ENCODE data around the gene CNR2. TPM values are rescaled to one million over a fixed set of nuclear protein-coding genes. Genes with fewer than 3 reads are reported as not detected.

The CNR2 gene
- not detected for total RNA-seq
- polyA plus RNA-seq (2013, experiment 1 of 2), result not detected
- not detected for polyA plus RNA-seq (2013, experiment 2 of 2)
- long read RNA-seq, experiment 1, result 0 reads
- long read RNA-seq, experiment 2, result 0 reads
- long read RNA-seq, experiment 3, result 0 reads
- long read RNA-seq, experiment 4, result 0 reads

DNA sequence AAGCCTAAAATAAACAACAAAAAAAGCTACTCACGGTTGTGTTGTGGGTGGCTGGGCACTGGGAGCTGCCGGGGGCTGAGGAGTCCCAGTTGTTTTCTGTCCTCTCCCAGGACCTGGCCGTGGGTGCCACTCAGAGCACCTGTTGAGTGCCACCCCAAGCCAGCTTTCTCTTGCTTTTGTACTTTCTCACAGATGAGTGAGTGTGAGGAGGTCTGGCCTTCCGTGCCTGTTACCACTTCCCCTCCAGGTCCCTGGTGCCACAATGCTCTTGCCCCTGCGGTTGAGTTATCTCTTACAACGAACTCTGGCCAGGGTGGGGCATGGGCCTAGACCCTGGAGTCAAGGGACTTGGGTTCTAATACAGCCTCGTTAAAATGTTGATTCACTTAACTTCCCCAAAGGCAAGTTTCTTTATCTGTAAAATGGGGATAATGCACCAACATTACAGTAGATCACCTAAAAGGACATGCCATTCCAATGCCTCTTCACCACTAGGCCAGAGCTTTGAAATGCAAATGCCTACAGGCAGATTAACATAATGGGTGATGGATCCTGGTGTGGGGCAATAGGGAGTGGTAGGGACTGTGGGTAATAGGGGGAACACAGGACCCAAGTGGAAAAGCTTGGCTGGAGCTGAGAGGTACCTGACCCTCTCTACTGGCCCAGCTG lies at the start of gene CNR2:
TSS of gene CNR2 (minus strand) at position 151 of the 669 bp plus-strand sequence. CDS start 37,745 bp downstream, outside the sequence.
- Mint-ChIP-seq H3K4me1 (peaks cover 2% of the 10 kb centered on the region), H3K27me3 (ENCODE audit: insufficient read depth) (peaks cover 12% of the 10 kb centered on the region), H3K9me3 (peaks cover 3% of the 10 kb centered on the region), H3K27ac (no peak within 1 kb of the TSS), H3K4me3 (no peak within 1 kb of the TSS), H3K36me3 (ENCODE audit: low read depth) (no peaks in the 10 kb centered on the region)
- Histone ChIP-seq H3K27ac (ENCODE audit: low read depth, low read length) (no peak within 1 kb of the TSS), H3K36me3 (ENCODE audit: control insufficient read depth, insufficient read depth, low read length) (no peaks in the 10 kb centered on the region), H3K9ac (ENCODE audit: extremely low read depth, low read length, poor library complexity, severe bottlenecking) (no peak within 1 kb of the TSS), H3K4me3 (ENCODE audit: low read length) (no peak within 1 kb of the TSS), H3K9me3 (ENCODE audit: control insufficient read depth, low read length) (no peaks in the 10 kb centered on the region), H3K27me3 (ENCODE audit: control insufficient read depth, insufficient read depth, low read length, poor library complexity, severe bottlenecking) (no peaks in the 10 kb centered on the region), H3K4me1 (ENCODE audit: control insufficient read depth, insufficient read depth, low read length) (no peaks in the 10 kb centered on the region)
- WGBS, 2 experiments (ENCODE audit: insufficient coverage in 1 of 2, insufficient read length in 1 of 2), result 70 to 84% methylated on average over 4 to 7 of the region's 7 CpGs
- DNase-seq, result no peak
- TF ChIP-seq CTCF (conservative IDR thresholded peaks at IDR 0.05), result no peak

GRCh38 chr1:23960291-23961020 lies 47.3 kb upstream of the CNR2 start:
- DNase-seq, result no peak
- peak overlapping the region; percentile 98 for H3K4me3 Mint-ChIP-seq
- 0 to 3% methylated on average over 8 to 15 of the region's 15 CpGs for WGBS, 2 experiments (ENCODE audit: insufficient coverage in 1 of 2, insufficient read length in 1 of 2)
- H3K36me3 ChIP-seq (ENCODE audit: control insufficient read depth, insufficient read depth, low read length), result peaks cover 32% of the 10 kb centered on the region
- H3K9me3 Mint-ChIP-seq, result no peaks in the 10 kb centered on the region
- peak; percentile 3 for TF ChIP-seq CTCF (conservative IDR thresholded peaks at IDR 0.05)
- no peaks in the 10 kb centered on the region for H3K27me3 Mint-ChIP-seq (ENCODE audit: insufficient read depth)
- no peaks in the 10 kb centered on the region for H3K4me1 ChIP-seq (ENCODE audit: control insufficient read depth, insufficient read depth, low read length)
- H3K4me1 Mint-ChIP-seq, result peaks cover 13% of the 10 kb centered on the region
- H3K9ac ChIP-seq (ENCODE audit: extremely low read depth, low read length, poor library complexity, severe bottlenecking), result peak overlapping the region; percentile 97
- H3K27ac ChIP-seq (ENCODE audit: low read depth, low read length), result peak overlapping the region; percentile 99
- H3K27ac Mint-ChIP-seq, result peak overlapping the region; percentile 100
- no peaks in the 10 kb centered on the region for H3K9me3 ChIP-seq (ENCODE audit: control insufficient read depth, low read length)
- H3K4me3 ChIP-seq (ENCODE audit: low read length), result peak overlapping the region; percentile 97
- H3K27me3 ChIP-seq (ENCODE audit: control insufficient read depth, insufficient read depth, low read length, poor library complexity, severe bottlenecking), result no peaks in the 10 kb centered on the region
- H3K36me3 Mint-ChIP-seq (ENCODE audit: low read depth), result peaks cover 22% of the 10 kb centered on the region

DNA sequence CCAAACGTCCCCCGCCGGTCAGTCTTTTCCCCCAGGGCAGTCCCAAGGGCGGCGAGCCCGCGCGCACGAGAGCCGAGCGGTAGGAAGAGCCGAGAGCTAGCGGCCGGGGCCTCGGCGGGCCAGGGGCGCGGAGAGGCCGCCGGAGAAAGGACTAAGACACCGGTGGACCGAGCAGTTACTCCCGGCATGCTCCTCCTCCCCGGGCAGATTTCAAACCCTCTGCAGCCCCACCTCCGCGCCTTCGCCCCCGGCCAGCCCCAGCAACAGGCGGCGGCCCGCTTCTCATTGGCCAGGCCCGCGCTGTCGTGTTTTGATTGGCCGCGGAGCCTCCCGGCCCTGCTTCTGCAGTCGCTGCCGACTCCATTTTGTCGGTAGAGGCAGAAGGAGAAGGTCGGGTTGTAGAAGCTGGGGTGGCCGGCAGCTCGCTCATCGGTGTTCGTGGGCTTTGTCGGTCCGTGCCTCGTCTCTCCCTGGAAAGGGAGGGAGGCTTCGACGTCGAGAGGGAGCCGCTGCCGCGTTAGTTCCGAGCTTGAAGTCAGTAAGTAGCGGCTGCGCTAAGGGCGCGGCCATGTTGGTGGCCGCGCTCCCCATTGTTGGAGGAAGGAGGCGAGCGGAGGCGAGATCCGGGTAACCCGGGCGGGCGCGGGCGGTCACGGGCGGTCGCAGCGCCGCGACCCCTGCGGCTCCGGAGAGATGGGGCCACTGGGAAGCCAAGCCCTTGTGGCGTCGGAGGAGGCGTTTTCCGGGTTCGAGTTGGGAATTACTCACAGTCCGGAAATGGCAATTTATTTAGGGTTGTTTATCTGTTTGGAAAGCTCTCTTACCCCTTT lies 46.5 kb upstream of the CNR2 start, which contains the start of gene PNRC2:
TSS of gene PNRC2 (plus strand) at position 368 of the 830 bp plus-strand sequence. CDS start 1,630 bp downstream, outside the sequence.
- Histone ChIP-seq H3K4me1 (ENCODE audit: control insufficient read depth, insufficient read depth, low read length) (peaks cover 3% of the 10 kb centered on the region), H3K9ac (ENCODE audit: extremely low read depth, low read length, poor library complexity, severe bottlenecking) (peak within 1 kb of the TSS; percentile 97), H3K36me3 (ENCODE audit: control insufficient read depth, insufficient read depth, low read length) (peaks cover 32% of the 10 kb centered on the region), H3K27me3 (ENCODE audit: control insufficient read depth, insufficient read depth, low read length, poor library complexity, severe bottlenecking) (no peaks in the 10 kb centered on the region), H3K9me3 (ENCODE audit: control insufficient read depth, low read length) (no peaks in the 10 kb centered on the region), H3K4me3 (ENCODE audit: low read length) (peak within 1 kb of the TSS; percentile 97), H3K27ac (ENCODE audit: low read depth, low read length) (peak within 1 kb of the TSS; percentile 99)
- Mint-ChIP-seq H3K27ac (peak within 1 kb of the TSS; percentile 100), H3K4me3 (peak within 1 kb of the TSS; percentile 98), H3K36me3 (ENCODE audit: low read depth) (peaks cover 19% of the 10 kb centered on the region), H3K27me3 (ENCODE audit: insufficient read depth) (no peaks in the 10 kb centered on the region), H3K9me3 (no peaks in the 10 kb centered on the region), H3K4me1 (peaks cover 16% of the 10 kb centered on the region)
- TF ChIP-seq CTCF (conservative IDR thresholded peaks at IDR 0.05), result peak; percentile 29
- peak; percentile 99 for DNase-seq
- WGBS, 2 experiments (ENCODE audit: insufficient coverage in 1 of 2, insufficient read length in 1 of 2), result 0 to 2% methylated on average over 31 to 84 of the region's 84 CpGs
